Jurkat, Clone E6-1 (cell line): ENCODE data around the gene RAE1.

Experiments
- DNase-seq: peaks from one replicate; pipeline ENCODE4 v3.0.0-alpha.2; 2011; ENCODE audit warnings: low read depth, low spot score
- H3K4me3 ChIP-seq: 2 replicates; pipeline ENCODE4 v1.5.1; 2011; ENCODE audit warnings: mild to moderate bottlenecking, low read length, control low read depth, moderate library complexity

RAE1 gene

DNA sequence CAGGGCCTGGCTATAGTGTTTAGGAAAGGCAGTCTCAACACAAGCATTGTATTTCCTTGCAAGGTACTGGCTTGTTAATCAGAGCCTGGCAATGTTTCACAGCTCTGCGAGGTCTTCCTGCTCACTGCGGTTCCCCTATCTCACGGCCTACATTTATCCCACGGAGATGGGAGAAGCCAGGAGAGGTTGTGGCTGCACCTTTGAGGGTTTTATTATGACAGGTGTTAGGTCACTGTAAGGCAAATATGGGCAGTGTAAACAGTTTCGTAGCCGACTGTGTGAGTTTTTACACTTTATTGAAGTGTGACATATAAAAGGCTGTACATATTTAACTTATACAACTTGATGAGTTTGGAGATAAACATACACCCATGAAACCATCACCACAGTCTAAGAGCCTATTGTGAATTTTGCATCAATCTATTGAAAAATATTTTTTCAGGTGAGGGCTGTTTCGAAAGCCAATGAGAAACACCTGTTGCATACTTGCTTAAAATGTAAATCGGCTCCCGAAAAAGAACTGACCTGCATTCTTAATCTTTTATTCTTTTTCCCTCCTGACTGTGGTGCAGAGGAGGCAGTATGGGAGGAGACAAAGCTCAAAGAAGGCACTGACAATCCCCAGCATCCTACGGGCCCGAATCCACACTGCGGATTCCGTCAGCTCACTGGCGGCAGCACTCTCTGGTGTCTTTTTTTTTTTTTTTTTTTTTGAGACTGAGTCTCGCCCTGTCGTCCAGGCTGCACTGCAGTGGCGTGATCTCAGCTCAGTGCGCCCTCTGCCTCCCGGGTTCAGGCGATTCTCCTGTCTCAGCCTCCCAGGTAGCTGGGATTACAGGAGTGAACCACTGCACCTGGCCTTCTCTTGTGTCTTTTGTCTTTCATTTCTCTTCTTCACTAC is 32.6 kb downstream of the RAE1 start:
- no peak for DNase-seq
- no peak overlapping the region for H3K4me3 ChIP-seq

DNA sequence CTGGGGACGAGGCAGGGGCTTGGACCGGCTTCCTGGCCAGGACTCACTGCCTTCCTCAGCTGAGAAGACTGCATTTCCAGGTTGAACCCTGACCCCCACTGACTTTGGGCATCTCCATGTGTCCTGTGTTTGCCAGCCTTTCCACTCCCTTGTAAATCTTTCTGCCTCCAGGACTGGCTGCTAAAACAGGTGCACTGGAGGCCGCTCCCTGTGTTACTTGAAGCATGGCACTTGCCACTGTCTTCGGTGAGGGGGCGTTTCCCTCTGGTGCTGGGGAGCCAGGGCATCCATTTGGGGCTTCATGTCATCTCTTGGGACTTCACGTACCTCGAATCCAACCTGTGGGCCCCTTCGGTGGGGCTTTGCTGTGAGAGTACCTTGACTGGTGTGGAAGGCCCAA is 33.4 kb downstream of the RAE1 start:
- no peak overlapping the region for H3K4me3 ChIP-seq
- DNase-seq: no peak

- no peak for DNase-seq
- no peak overlapping the region for H3K4me3 ChIP-seq
Observed at GRCh38 chr20:57384953-57385761, 34.1 kb downstream of the RAE1 start.

DNA sequence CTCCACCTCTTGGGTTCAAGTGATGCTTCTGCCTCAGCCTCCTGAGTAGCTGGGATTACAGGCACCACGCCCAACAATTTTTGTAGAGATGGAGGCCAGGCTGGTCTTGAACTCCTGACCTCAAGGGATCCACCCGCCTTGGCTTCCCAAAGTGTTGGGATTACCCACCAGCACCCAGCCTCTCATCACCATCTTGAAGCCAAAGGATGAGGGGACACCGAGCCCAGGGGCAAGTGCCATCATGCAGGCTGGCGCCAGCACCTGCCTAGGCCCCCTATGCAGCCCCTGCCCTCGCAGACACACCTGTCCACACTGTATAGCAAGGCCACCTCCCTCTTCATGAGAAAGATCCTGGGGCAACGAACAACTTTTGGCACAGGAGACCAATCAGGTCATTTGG is 34.9 kb downstream of the RAE1 start:
- no peak for DNase-seq
- no peak overlapping the region for H3K4me3 ChIP-seq

DNA sequence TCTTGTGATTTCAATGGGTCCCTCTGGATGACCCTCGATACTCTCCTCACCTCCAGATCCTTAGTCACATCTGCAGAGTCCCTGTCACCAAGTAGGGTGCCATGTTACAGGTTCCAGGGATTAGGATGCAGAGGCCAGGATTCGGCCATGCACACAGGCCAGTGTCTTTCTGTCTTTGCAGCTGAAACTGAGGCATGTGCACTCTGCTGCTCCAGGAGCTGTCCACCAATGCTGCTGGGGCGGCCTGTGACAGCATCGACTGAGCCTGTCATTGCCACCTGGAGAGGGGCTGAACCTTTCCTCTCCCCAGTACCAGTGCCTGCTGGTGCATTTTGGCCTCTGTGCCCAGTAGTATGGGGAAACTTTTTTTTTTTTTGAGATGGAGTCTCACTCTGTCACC is 35.7 kb downstream of the RAE1 start:
- DNase-seq: no peak
- no peak overlapping the region for H3K4me3 ChIP-seq

DNA sequence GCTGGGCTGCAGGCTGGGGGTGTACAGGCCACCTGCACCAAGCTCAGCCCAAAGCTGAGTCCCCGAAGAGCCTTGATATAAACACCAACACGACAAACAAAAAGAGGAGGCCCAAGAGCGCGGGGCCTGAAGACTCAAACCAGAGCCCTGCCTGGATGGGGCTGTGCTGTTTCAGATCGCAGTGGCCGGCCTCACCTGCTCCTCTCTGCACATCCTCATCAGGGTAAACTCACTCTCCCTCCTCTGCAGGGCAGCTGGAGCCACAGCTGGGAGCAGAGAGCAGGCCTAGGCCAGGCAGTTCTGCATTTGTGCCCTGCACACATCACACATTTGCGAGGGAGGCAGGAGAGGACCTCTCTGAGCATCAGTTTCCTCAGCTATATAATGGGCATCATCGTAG is 36.4 kb downstream of the RAE1 start:
- no peak for DNase-seq
- no peak overlapping the region for H3K4me3 ChIP-seq

DNA sequence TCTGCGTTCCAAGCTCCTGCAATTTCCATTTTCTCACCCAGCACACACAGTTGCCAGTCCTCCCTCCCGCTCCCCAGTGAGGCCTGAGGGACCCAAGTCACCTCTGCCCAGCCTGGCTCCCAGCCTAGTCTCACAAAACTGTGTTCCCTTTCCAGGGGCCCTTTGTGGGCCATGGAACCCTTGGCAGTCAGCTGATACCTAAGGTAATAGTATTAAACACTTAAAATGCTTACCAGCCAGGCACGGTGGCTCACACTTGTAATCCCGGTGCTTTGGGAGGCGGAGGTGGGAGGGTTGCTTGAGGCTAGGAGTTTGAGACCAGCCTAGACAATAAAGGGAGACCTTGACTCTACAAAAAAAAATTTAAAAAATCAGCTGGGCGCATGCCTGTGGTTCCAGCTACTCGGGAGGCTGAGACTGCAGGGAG is 36.9 kb downstream of the RAE1 start:
- no peak overlapping the region for H3K4me3 ChIP-seq
- DNase-seq: no peak

DNA sequence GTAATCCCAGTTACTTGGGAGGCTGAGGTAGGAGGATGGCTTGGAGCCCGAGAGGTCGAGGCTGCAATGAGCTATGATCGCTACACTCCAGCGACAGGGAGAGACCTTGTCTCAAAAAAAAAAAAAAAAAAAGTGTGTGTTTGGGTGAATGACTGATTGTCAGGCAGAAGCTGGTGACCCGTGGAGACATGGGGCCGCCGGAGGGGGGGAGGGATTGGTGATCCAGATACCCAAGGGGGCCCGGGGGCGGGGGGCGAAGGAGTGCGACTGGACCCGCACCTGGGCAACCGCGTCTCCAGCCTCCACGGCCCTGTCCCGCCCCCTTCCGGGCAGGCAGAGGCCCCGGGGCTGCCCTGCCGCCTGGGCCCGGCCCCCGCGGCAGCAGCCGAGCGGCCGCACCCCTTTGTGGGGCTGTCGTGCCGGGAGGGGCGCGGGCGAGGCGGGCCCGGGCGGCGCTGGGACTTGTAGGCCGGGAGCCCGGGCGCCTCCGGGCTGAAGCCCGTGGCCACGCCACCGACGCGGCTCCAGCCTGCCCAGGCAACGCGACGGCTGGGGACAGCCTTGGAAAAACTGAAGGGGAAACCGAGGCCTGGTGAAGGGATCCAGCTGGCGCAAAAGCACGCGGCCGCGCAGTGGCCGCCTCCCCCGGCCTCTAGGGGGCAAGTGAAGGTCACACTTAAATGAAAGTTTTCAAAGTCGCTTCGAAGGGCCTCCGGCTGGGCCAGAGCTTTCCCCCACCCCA is 38.1 kb downstream of the RAE1 start:
- no peak for DNase-seq
- no peak overlapping the region for H3K4me3 ChIP-seq

DNA sequence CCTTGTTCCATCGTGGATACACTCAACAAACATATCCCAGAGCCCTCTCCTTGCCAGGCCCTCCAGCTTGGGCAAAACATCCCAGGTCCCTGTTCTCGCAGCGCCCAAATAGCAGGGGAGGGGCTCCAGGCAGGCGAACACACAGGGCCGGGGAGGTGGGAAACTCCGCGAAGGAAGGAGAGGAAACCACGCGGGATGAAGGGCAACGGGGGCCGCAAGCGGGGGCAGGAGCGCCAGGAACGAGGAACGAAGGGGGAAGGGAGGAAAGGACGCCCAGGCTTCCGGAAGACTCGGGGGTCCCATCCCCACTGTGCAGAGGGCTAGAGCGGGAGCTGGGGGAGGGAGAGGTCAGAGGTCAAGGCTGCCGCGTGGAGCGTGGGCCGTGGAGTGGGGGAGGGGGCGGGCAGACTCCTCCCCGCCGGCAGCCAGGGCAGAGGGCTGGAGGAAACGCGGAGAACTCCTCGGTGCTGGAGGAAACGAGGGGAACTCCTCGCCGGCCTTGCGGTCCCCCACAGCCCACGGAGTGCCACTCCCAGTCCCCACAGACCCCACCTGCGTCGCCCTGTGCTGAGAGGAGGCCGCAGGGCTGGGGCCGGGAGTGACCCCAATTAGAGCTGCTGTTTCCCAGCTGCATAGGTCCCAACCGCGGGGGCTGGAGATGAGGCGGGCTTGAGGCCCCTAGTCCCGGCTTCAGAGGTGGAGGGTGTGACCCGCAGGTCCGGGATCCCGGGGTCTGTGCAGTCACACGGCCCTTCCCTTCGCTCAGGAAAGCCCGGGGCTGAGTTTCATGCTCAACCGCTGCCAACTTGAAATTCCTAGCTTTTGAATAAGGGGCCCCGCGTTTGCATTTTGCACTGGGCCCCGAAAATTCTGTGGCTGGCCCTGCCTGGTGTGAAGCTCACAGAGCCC is 38.9 kb downstream of the RAE1 start:
- H3K4me3 ChIP-seq: no peak overlapping the region; the same call in 1 of the 2 replicates
- DNase-seq: no peak

GRCh38 chr20:57390604-57391438 is 39.8 kb downstream of the RAE1 start, which contains the start of gene RBM38:
Gene RBM38, plus strand, starts transcription at chr20:57391396. Its CDS starts 186 bp downstream, at chr20:57391582.
- DNase-seq: peak; percentile 48
- peak within 1 kb of the TSS; percentile 59 for H3K4me3 ChIP-seq

GRCh38 chr20:57391439-57392301 is 40.6 kb downstream of the RAE1 start:
- no peak for DNase-seq
- H3K4me3 ChIP-seq: peak overlapping the region; percentile 59

GRCh38 chr20:57392512-57393271 is 41.6 kb downstream of the RAE1 start:
- peak overlapping the region; percentile 59 for H3K4me3 ChIP-seq
- DNase-seq: peak; percentile 93

DNA sequence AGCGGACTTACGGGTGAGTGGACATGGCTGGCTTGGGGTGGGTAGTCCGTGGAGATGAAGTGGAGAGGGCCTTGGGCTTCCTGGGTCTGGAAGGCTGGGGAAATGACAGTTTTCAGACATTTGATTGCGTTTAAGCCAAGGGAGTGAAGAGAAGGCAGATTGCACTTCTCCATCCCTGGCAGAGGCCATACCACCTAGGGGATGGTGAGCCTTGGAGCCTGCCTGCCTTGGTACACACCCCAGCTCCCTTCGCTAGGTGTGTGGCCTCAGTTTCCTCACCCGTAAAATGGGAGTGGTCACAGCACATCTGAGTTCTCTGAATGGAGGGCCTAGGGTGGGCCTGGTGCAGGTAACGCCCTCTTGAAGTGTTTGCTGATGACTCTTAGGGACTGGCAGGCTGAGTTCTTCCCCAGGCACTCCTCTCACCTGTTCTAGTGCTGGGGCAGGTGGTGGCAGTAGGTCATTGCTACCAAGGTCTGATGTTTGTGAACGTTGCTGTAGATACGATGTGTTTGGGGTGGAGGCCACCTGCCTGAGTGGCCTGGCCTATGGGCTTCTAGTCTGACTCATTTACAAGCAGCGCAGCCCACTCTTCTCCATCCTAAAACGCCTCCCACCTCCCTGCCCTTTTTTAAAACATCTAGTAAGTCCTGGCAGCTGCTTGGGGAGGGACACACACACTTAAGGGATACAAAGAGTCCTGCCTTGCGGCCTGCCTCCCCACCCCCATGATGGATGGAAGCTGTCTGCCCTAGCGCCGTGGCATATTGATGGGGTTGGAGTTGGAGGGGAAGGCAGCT is 42.5 kb downstream of the RAE1 start:
- H3K4me3 ChIP-seq: peak overlapping the region; percentile 59

GRCh38 chr20:57394121-57395082 is 43.3 kb downstream of the RAE1 start:
- DNase-seq: no peak
- no peak overlapping the region for H3K4me3 ChIP-seq

More for the DNA sequence above, 42.5 kb downstream of the RAE1 start:
- no peak for DNase-seq
